BJ (cell line): ENCODE results near the gene HTR3B. TPM values are rescaled to one million over a fixed set of nuclear protein-coding genes. Genes with fewer than 3 reads are reported as not detected.

Experiments
- CTCF ChIA-PET: fragments of 350-600 bp; formaldehyde crosslinking; extraction: SDS; loops from one replicate; lab custom pipeline; 2021; ENCODE audit warnings: antibody characterized with exemption, inconsistent platforms; lab: Yijun Ruan, JAX
- POLR2A ChIA-PET: fragments of 300-600 bp; sonication (Branson Sonifier 250); formaldehyde crosslinking; extraction: SDS; loops from one replicate; lab custom pipeline; 2021; ENCODE audit warnings: antibody characterized with exemption; lab: Charles Lee
- DNase-seq: peaks from one replicate; pipeline ENCODE4 v3.0.0-alpha.2; 2011; ENCODE audit warnings: low read depth
- H3K27me3 ChIP-seq: 2 replicates; pipeline ENCODE4 v1.6.0; 2011; ENCODE audit warnings: low read length; ENCODE audit not compliant: control insufficient read depth, insufficient read depth
- H3K36me3 ChIP-seq: 2 replicates; pipeline ENCODE4 v1.5.1; 2011; ENCODE audit warnings: low read length; ENCODE audit not compliant: control insufficient read depth, insufficient read depth
- H3K4me3 ChIP-seq: 2 replicates; pipeline ENCODE4 v1.5.1; 2011; ENCODE audit warnings: low read depth, mild to moderate bottlenecking, control low read depth, low read length
- CTCF ChIP-seq: IDR thresholded peaks from 2 replicates; pipeline ENCODE4 v1.5.1; 2011; ENCODE audit warnings: low read depth, mild to moderate bottlenecking, control low read depth, inconsistent platforms, low read length, moderate library complexity; ENCODE audit not compliant: insufficient read depth
- polyA plus RNA-seq: library from polyadenylated mRNA; depleted of rRNA; stranded (reverse); fragments of >200 nt; gene quantifications from 2 replicates; pipeline ENCODE4 v1.2.3, GENCODE V29; 2011

The HTR3B gene
- polyA plus RNA-seq, 1 experiment, result not detected

- Histone ChIP-seq H3K4me3 (no peak overlapping the region), H3K36me3 (no peaks in the 10 kb centered on the region), H3K27me3 (0 out of 2 replicates have a peak, but pooled peaks cover 2% of the 10 kb centered on the region)
- ChIA-PET CTCF (no interaction called here), POLR2A (no interaction called here)
- TF ChIP-seq CTCF, result no peak
- no peak for DNase-seq
Observed at GRCh38 chr11:113971506-113972195, 67.1 kb downstream of the HTR3B start.

- Histone ChIP-seq H3K27me3 (peaks cover 3% of the 10 kb centered on the region; the same call in 1 of the 2 replicates), H3K36me3 (no peaks in the 10 kb centered on the region), H3K4me3 (no peak within 1 kb of the TSS)
- ChIA-PET POLR2A (no interaction called here), CTCF (interaction anchor here (1.0 to 1.4 kb wide), 3 partner anchors 20 to 287 kb away, joined by 3 to 5 read pairs (median 3); no protein-coding TSS in a partner anchor)
- no peak for TF ChIP-seq CTCF
- DNase-seq, result no peak
Observed at GRCh38 chr11:113974741-113975470, 70.3 kb downstream of the HTR3B start, which contains the start of gene HTR3A. Gene HTR3A (plus strand): TSS chr11:113975108. CDS start chr11:113975326, 218 bp downstream.

- ChIA-PET CTCF (no interaction called here), POLR2A (no interaction called here)
- no peak for DNase-seq
- Histone ChIP-seq H3K36me3 (no peaks in the 10 kb centered on the region), H3K4me3 (no peak overlapping the region), H3K27me3 (peaks cover 2% of the 10 kb centered on the region; the same call in 1 of the 2 replicates)
- no peak for TF ChIP-seq CTCF
Observed at GRCh38 chr11:113977071-113977490, 72.5 kb downstream of the HTR3B start.

- no peaks in the 10 kb centered on the region for H3K36me3 ChIP-seq
- ChIA-PET CTCF (no interaction called here), POLR2A (no interaction called here)
- H3K4me3 ChIP-seq, result no peak overlapping the region
- H3K27me3 ChIP-seq, result peaks cover 2% of the 10 kb centered on the region; the same call in 1 of the 2 replicates
- TF ChIP-seq CTCF, result no peak
- no peak for DNase-seq
Observed at GRCh38 chr11:113977701-113978100, 73.1 kb downstream of the HTR3B start.

GRCh38 chr11:113979431-113979830 lies 74.8 kb downstream of the HTR3B start:
- Histone ChIP-seq H3K4me3 (no peak overlapping the region), H3K27me3 (peaks cover 2% of the 10 kb centered on the region; the same call in 1 of the 2 replicates), H3K36me3 (no peaks in the 10 kb centered on the region)
- CTCF ChIA-PET, result interaction anchor here (1.2 to 1.8 kb wide), 2 partner anchors 15 to 281 kb away, joined by 3 to 5 read pairs; no protein-coding TSS in a partner anchor
- no peak for DNase-seq
- POLR2A ChIA-PET, result no interaction called here
- no peak for TF ChIP-seq CTCF
